Measurements from ENCODE around the gene NCR2.
"Not testable (repeated sequence)": the region's sequence is repeated elsewhere in the genome, so short reads cannot be mapped to it uniquely, and the experiment has no call there.

Gene NCR2

GRCh38 chr6:41335296-41335695, at the start of gene NCR2:
Gene NCR2 (plus strand): TSS chr6:41335608. CDS start chr6:41335877, 269 bp downstream.
- no peak for DNase-seq (ENCODE audit: low read depth)

- no peak for DNase-seq (ENCODE audit: low read depth)
Measured at GRCh38 chr6:41286544-41287346, 48.7 kb upstream of the NCR2 start, which contains the start of gene TREM1. Gene TREM1 (minus strand): TSS chr6:41286682. CDS start chr6:41286655, 27 bp downstream.

GRCh38 chr6:41288030-41288753, 47.2 kb upstream of the NCR2 start:
- no peak for DNase-seq (ENCODE audit: low read depth)

- no peak for DNase-seq (ENCODE audit: low read depth)
Measured at GRCh38 chr6:41288754-41289129, 46.7 kb upstream of the NCR2 start.

GRCh38 chr6:41289815-41290214, 45.6 kb upstream of the NCR2 start:
- DNase-seq (ENCODE audit: low read depth), result no peak

GRCh38 chr6:41291717-41292116, 43.7 kb upstream of the NCR2 start:
- no peak for DNase-seq (ENCODE audit: low read depth)

GRCh38 chr6:41294214-41294872, 41.1 kb upstream of the NCR2 start:
- DNase-seq (ENCODE audit: low read depth), result no peak

- DNase-seq (ENCODE audit: low read depth), result not testable (repeated sequence)
Measured at GRCh38 chr6:41297248-41297647, 38.2 kb upstream of the NCR2 start.

- DNase-seq (ENCODE audit: low read depth), result no peak
Measured at GRCh38 chr6:41298785-41299502, 36.5 kb upstream of the NCR2 start.

GRCh38 chr6:41302638-41303037, 32.8 kb upstream of the NCR2 start:
- no peak for DNase-seq (ENCODE audit: low read depth)

- DNase-seq (ENCODE audit: low read depth), result no peak
Measured at GRCh38 chr6:41306187-41306854, 29.1 kb upstream of the NCR2 start.

GRCh38 chr6:41315203-41315602, 20.2 kb upstream of the NCR2 start:
- no peak for DNase-seq (ENCODE audit: low read depth)

GRCh38 chr6:41315943-41316620, 19.3 kb upstream of the NCR2 start:
- no peak for DNase-seq (ENCODE audit: low read depth)

- no peak for DNase-seq (ENCODE audit: low read depth)
Measured at GRCh38 chr6:41318261-41318653, 17.2 kb upstream of the NCR2 start.

- DNase-seq (ENCODE audit: low read depth), result peak; percentile 71
Measured at GRCh38 chr6:41318654-41319565, 16.5 kb upstream of the NCR2 start.

- DNase-seq (ENCODE audit: low read depth), result no peak
Measured at GRCh38 chr6:41321183-41321582, 14.2 kb upstream of the NCR2 start.

GRCh38 chr6:41325446-41326066, 9.9 kb upstream of the NCR2 start:
- no peak for DNase-seq (ENCODE audit: low read depth)

- DNase-seq (ENCODE audit: low read depth), result no peak
Measured at GRCh38 chr6:41326092-41326491, 9.3 kb upstream of the NCR2 start.

GRCh38 chr6:41327177-41327576, 8.2 kb upstream of the NCR2 start:
- no peak for DNase-seq (ENCODE audit: low read depth)

Data from activated T-helper 1 cell treated with Interleukin-2 at 50 U/mL for 16 hours (primary cell).